ENCODE data around the gene COX10.

Gene COX10

GRCh38 chr17:14202388-14203166, 133.3 kb downstream of the COX10 start:
- TF ChIP-seq GATA3 (IDR thresholded peaks at IDR 0.05; ENCODE audit: low read depth, low read length) (no peak), GATA2 (IDR thresholded peaks at IDR 0.05; ENCODE audit: low read depth, low read length) (no peak)

- TF ChIP-seq GATA2 (IDR thresholded peaks at IDR 0.05; ENCODE audit: low read depth, low read length) = no peak
- TF ChIP-seq GATA3 (IDR thresholded peaks at IDR 0.05; ENCODE audit: low read depth, low read length) = no peak
Observed at GRCh38 chr17:14203388-14203787, 134.1 kb downstream of the COX10 start.

- TF ChIP-seq GATA3 (IDR thresholded peaks at IDR 0.05; ENCODE audit: low read depth, low read length) (no peak), GATA2 (IDR thresholded peaks at IDR 0.05; ENCODE audit: low read depth, low read length) (no peak)
Observed at GRCh38 chr17:14204084-14204483, 134.8 kb downstream of the COX10 start.

GRCh38 chr17:14204546-14204945, 135.2 kb downstream of the COX10 start:
- TF ChIP-seq GATA3 (IDR thresholded peaks at IDR 0.05; ENCODE audit: low read depth, low read length) (no peak), GATA2 (IDR thresholded peaks at IDR 0.05; ENCODE audit: low read depth, low read length) (no peak)

GRCh38 chr17:14205380-14205779, 136.1 kb downstream of the COX10 start:
- TF ChIP-seq GATA3 (IDR thresholded peaks at IDR 0.05; ENCODE audit: low read depth, low read length) (no peak), GATA2 (IDR thresholded peaks at IDR 0.05; ENCODE audit: low read depth, low read length) (no peak)

- TF ChIP-seq GATA3 (IDR thresholded peaks at IDR 0.05; ENCODE audit: low read depth, low read length) (no peak), GATA2 (IDR thresholded peaks at IDR 0.05; ENCODE audit: low read depth, low read length) (no peak)
Observed at GRCh38 chr17:14205992-14206461, 136.7 kb downstream of the COX10 start.

GRCh38 chr17:14206891-14207290, 137.6 kb downstream of the COX10 start:
- TF ChIP-seq GATA3 (IDR thresholded peaks at IDR 0.05; ENCODE audit: low read depth, low read length) (no peak), GATA2 (IDR thresholded peaks at IDR 0.05; ENCODE audit: low read depth, low read length) (no peak)

- TF ChIP-seq GATA3 (IDR thresholded peaks at IDR 0.05; ENCODE audit: low read depth, low read length) (no peak), GATA2 (IDR thresholded peaks at IDR 0.05; ENCODE audit: low read depth, low read length) (no peak)
Observed at GRCh38 chr17:14207791-14208190, 138.5 kb downstream of the COX10 start.

GRCh38 chr17:14209215-14209614, 139.9 kb downstream of the COX10 start:
- TF ChIP-seq GATA2 (IDR thresholded peaks at IDR 0.05; ENCODE audit: low read depth, low read length) = no peak
- no peak for TF ChIP-seq GATA3 (IDR thresholded peaks at IDR 0.05; ENCODE audit: low read depth, low read length)

GRCh38 chr17:14211246-14211645, 141.9 kb downstream of the COX10 start:
- TF ChIP-seq GATA3 (IDR thresholded peaks at IDR 0.05; ENCODE audit: low read depth, low read length) = no peak
- TF ChIP-seq GATA2 (IDR thresholded peaks at IDR 0.05; ENCODE audit: low read depth, low read length) = no peak

- no peak for TF ChIP-seq GATA3 (IDR thresholded peaks at IDR 0.05; ENCODE audit: low read depth, low read length)
- TF ChIP-seq GATA2 (IDR thresholded peaks at IDR 0.05; ENCODE audit: low read depth, low read length) = no peak
Observed at GRCh38 chr17:14211801-14212200, 142.5 kb downstream of the COX10 start.

- TF ChIP-seq GATA3 (IDR thresholded peaks at IDR 0.05; ENCODE audit: low read depth, low read length) = no peak
- no peak for TF ChIP-seq GATA2 (IDR thresholded peaks at IDR 0.05; ENCODE audit: low read depth, low read length)
Observed at GRCh38 chr17:14212401-14212800, 143.1 kb downstream of the COX10 start.

- TF ChIP-seq GATA3 (IDR thresholded peaks at IDR 0.05; ENCODE audit: low read depth, low read length) (no peak), GATA2 (IDR thresholded peaks at IDR 0.05; ENCODE audit: low read depth, low read length) (no peak)
Observed at GRCh38 chr17:14214271-14214670, 145.0 kb downstream of the COX10 start.

- no peak for TF ChIP-seq GATA2 (IDR thresholded peaks at IDR 0.05; ENCODE audit: low read depth, low read length)
- no peak for TF ChIP-seq GATA3 (IDR thresholded peaks at IDR 0.05; ENCODE audit: low read depth, low read length)
Observed at GRCh38 chr17:14222611-14223010, 153.3 kb downstream of the COX10 start.

GRCh38 chr17:14225254-14225980, 156.1 kb downstream of the COX10 start:
- TF ChIP-seq GATA2 (IDR thresholded peaks at IDR 0.05; ENCODE audit: low read depth, low read length) = no peak
- no peak for TF ChIP-seq GATA3 (IDR thresholded peaks at IDR 0.05; ENCODE audit: low read depth, low read length)

Measured in SH-SY5Y (cell line).